ENCODE measurements around the gene LACRT. TPM values are rescaled to one million over a fixed set of nuclear protein-coding genes. Genes with fewer than 3 reads are reported as not detected.
A peak's percentile ranks its signal among the peaks of the same experiment; 100 is the strongest.

Gene LACRT
- total and polyA plus RNA-seq, 2 of the 8 experiments (the other 6 are each of a cell fraction or from before 2014, with no cell fraction given) = not detected

DNA sequence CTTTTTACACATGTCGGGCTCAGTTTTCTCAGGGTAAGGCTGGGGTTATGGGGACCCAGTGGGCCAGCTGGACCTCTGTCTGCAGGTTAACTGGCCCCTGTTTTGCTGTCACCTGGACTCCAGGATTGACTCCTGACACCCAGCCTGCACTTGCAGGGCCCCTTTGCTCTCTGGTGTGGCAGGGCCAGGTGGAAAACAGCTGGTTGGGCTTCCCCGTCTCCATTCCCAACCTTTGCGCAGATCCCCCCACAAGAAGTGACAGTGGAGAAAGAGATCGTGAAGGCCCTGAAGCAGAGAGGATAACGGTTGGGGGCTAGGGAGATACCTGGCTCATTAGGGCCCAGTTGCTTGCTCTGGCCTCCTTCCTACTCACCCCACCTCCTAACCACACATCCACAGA lies 44.7 kb downstream of the LACRT start:
- CTCF ChIA-PET (ENCODE audit: partially characterized antibody) = interaction anchor here (1.0 to 8.2 kb wide), 8 partner anchors 10 to 264 kb away, joined by 3 to 99 read pairs (median 5); partner anchors contain the start of gene MUCL1
- Histone ChIP-seq H2BK15ac (ENCODE audit: low read length) (no peak overlapping the region), H3K56ac (replicated peaks; ENCODE audit: insufficient read length, low read depth, low read length) (no peak overlapping the region), H2BK5ac (ENCODE audit: low read depth, low read length) (no peak overlapping the region), H3K27ac (ENCODE audit: low read depth, low read length) (no peak overlapping the region), H3K18ac (ENCODE audit: extremely low read depth, low read length) (no peak overlapping the region), H3K9ac (replicated peaks in 1 of 4; ENCODE audit: extremely low read depth in 1 of 4, low read depth in 3 of 4, low read length in 3 of 4) (no peak overlapping the region), H2BK120ac (replicated peaks; ENCODE audit: low read depth, low read length) (no peak overlapping the region), H3K23ac (ENCODE audit: insufficient read length) (no peak overlapping the region), H2BK12ac (ENCODE audit: low read depth, low read length) (0 out of 2 replicates have a peak overlapping the region, but pooled peaks have one; percentile 39), H3K4ac (replicated peaks; ENCODE audit: insufficient read length, low read depth, low read length) (no peak overlapping the region), H2BK20ac (ENCODE audit: low read length) (no peak overlapping the region; the same call in 1 of the 2 replicates), H3K36me3 (ENCODE audit: control insufficient read depth in 2 of 4, insufficient read depth in 4 of 4, low read length in 3 of 4) (no peaks in the 10 kb centered on the region), H3K27me3 (replicated peaks in 1 of 4; ENCODE audit: control insufficient read depth in 3 of 4, extremely low read depth in 1 of 4, insufficient read depth in 3 of 4, low read length in 3 of 4) (peaks cover 2 to 55% (median 42%) of the 10 kb centered on the region in 4 experiments), H4K20me1 (replicated peaks in 1 of 2; ENCODE audit: control insufficient read depth in 1 of 2, insufficient read depth in 2 of 2, low read length in 2 of 2) (no peaks in the 10 kb centered on the region), H4K5ac (ENCODE audit: insufficient read length, low read depth, low read length) (no peak overlapping the region), H3K79me1 (ENCODE audit: low read depth, low read length) (no peaks in the 10 kb centered on the region; the same call in 1 of the 2 replicates), H3K14ac (ENCODE audit: insufficient read length) (no peak overlapping the region), H4K8ac (ENCODE audit: extremely low read depth, insufficient read depth, low read length) (peak overlapping the region; percentile 4; the same call in 1 of the 2 replicates), H2AFZ (ENCODE audit: low read length) (no peak overlapping the region), H3K4me1 (replicated peaks in 1 of 4; ENCODE audit: control insufficient read depth in 3 of 4, insufficient read depth in 4 of 4, low read length in 3 of 4) (peaks cover 0 to 24% (median 14%) of the 10 kb centered on the region in 4 experiments; a peak in 6 of 7 replicates), H3K23me2 (ENCODE audit: low read depth, low read length) (peaks cover 9% of the 10 kb centered on the region; the same call in 1 of the 2 replicates), H4K91ac (replicated peaks; ENCODE audit: insufficient read length, low read length) (no peak overlapping the region), H3K4me3 (ENCODE audit: extremely low read depth in 1 of 4, insufficient read depth in 2 of 4, low read depth in 3 of 4, low read length in 4 of 4) (no peak overlapping the region), H3K4me2 (ENCODE audit: insufficient read depth in 1 of 2, low read depth in 2 of 2, low read length in 2 of 2) (peak overlapping the region in 1 of 2 experiments; percentile 58; a peak in 1 of 4 replicates), H3K9me3 (ENCODE audit: insufficient read depth in 2 of 2, low read depth in 1 of 2, low read length in 1 of 2) (no peaks in the 10 kb centered on the region), H2AK5ac (ENCODE audit: low read depth, low read length) (no peak overlapping the region), H3K79me2 (ENCODE audit: control insufficient read depth in 1 of 2, insufficient read depth in 2 of 2, low read length in 2 of 2) (no peaks in the 10 kb centered on the region)
- WGBS, 2 experiments (ENCODE audit: extremely low coverage in 1 of 2, insufficient coverage in 1 of 2, insufficient read length in 1 of 2, insufficient replicate concordance in 2 of 2, low coverage in 1 of 2, low lambda C conversion rate in 2 of 2, missing lambda C conversion rate in 1 of 2) = 72% methylated on average over 5 of the region's 5 CpGs; no CpG with 5 or more reads in 1 of the 2 experiments
- POLR2A ChIA-PET (ENCODE audit: partially characterized antibody) = no interaction called here
- FAIRE-seq = no peak
- no peak for DNase-seq (ENCODE audit: low read depth in 1 of 2, low spot score in 2 of 2)
- TF ChIP-seq POU5F1 (IDR thresholded peaks at IDR 0.05; ENCODE audit: low read depth, low read length) (no peak), YY1 (IDR thresholded peaks at IDR 0.05; ENCODE audit: low read depth, low read length) (no peak)
- TF ChIP-seq, protein P1, sequence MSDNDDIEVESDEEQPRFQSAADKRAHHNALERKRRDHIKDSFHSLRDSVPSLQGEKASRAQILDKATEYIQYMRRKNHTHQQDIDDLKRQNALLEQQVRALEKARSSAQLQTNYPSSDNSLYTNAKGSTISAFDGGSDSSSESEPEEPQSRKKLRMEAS (IDR thresholded peaks at IDR 0.05) = no peak

Data from H1 (cell line).